Measurements from ENCODE around the gene LBX1. TPM values are rescaled to one million over a fixed set of nuclear protein-coding genes. Genes with fewer than 3 reads are reported as not detected.

Gene LBX1
- total and polyA plus RNA-seq, 7 donors: not detected

DNA sequence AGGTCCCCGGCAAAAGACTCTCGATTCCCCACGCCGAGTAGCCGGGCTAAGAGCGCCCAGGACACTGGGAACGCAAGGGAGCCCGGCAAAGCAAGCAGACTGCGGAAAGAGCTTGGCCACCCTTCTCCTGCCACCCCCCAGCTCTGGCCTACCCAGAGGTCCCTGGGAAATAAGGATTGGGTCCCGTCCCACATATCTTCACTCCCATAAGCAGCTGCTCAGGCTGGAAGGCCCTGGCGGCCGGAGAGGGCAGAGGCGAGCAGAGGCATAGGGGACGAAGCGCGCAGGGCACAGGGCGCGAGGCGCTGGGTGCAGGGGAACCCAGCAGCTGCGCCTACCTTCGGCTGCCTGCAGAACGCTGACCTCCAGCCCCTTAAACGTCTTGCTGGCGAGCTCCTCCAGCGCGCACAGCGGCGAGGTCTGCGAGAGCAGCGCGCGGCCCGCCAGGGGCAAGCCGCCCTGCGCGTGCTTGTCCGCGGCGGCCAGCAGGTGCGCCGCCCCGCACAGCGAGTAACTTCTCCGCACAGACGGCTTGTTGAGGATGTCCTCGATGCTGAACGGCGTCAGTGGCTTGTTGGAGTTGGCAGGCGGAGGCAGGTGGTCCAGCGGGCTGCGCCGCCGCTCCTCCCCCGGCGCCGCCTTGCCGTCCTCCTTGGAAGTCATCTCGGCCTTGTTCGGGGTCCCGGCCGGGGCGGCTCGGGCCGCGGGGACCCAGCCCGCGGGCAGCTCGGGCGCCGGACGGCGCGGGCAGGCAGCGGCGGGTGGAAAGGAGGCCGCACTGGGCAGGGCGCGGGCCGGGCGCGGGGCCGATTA lies 904 bp downstream of the LBX1 start:
- no peak for DNase-seq
- 4% methylated on average over 82 of the region's 82 CpGs for WGBS, 2 donors
- no peaks in the 10 kb centered on the region for H3K9me3 ChIP-seq
- intact Hi-C loops (cut with DNase I): no loop called here
- TF ChIP-seq EP300 (IDR thresholded peaks at IDR 0.05) (no peak), POLR2A (IDR thresholded peaks at IDR 0.05) (no peak), POLR2AphosphoS5 (IDR thresholded peaks at IDR 0.05) (no peak), CTCF (IDR thresholded peaks at IDR 0.05) (no peak)
- H3K27me3 ChIP-seq: peaks cover 88 to 100% (median 100%) of the 10 kb centered on the region in 3 donors
- no peak overlapping the region for H3K27ac ChIP-seq
- H3K4me3 ChIP-seq: peak overlapping the region in 2 of 4 donors; percentile 14 to 17
- H3K36me3 ChIP-seq: no peaks in the 10 kb centered on the region
- H3K4me1 ChIP-seq: peaks cover 0 to 67% (median 63%) of the 10 kb centered on the region in 4 donors

DNA sequence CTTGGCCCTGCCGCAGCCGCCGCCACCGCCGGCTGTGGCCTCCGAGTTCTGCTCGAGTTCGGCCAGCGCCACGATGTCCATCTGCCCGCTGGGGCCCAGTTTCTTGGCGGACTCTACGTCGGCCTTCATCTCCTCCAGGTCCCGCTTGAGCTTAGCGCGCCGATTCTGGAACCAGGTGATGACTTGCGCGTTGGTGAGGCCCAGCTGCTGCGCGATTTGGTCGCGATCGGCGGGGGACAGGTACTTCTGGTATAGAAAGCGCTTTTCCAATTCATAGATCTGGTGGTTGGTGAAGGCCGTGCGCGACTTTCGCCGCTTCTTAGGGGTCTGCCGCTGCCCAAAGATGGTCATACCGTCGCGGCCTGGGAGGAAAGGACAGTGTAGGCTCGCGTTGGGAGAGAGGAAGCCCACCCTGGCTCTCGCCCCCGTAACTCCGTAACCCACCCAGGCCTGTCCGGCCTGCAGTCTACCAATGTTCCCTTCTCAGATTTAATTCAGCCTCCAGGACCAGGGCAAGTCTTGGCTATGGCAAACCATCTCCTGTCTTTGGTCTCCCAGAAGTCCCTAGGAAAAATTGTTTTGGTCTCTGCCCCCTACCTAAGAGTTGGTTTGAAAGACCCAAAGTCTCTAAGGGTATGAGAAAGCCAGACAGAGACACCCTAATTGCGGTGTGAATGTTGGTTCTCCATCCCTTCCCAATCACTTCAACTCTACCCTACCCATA lies 1.7 kb downstream of the LBX1 start:
- no peak for DNase-seq
- no peaks in the 10 kb centered on the region for H3K36me3 ChIP-seq
- peaks cover 0 to 75% (median 71%) of the 10 kb centered on the region in 4 donors for H3K4me1 ChIP-seq
- intact Hi-C loops (cut with DNase I): no loop called here
- peak overlapping the region in 1 of 4 donors; percentile 27 for H3K4me3 ChIP-seq
- TF ChIP-seq POLR2AphosphoS5 (IDR thresholded peaks at IDR 0.05): no peak
- TF ChIP-seq EP300 (IDR thresholded peaks at IDR 0.05): no peak
- no peak for TF ChIP-seq CTCF (IDR thresholded peaks at IDR 0.05)
- TF ChIP-seq POLR2A (IDR thresholded peaks at IDR 0.05): no peak
- 6 to 8% methylated on average over 43 of the region's 43 CpGs for WGBS, 2 donors
- H3K27me3 ChIP-seq: peaks cover 92 to 100% (median 99%) of the 10 kb centered on the region in 3 donors
- H3K27ac ChIP-seq: no peak overlapping the region
- no peaks in the 10 kb centered on the region for H3K9me3 ChIP-seq

- H3K9me3 ChIP-seq: no peaks in the 10 kb centered on the region
- H3K27me3 ChIP-seq: peaks cover 95 to 100% (median 99%) of the 10 kb centered on the region in 3 donors
- no peak overlapping the region for H3K27ac ChIP-seq
- no peaks in the 10 kb centered on the region for H3K36me3 ChIP-seq
- intact Hi-C loops (cut with DNase I): no loop called here
- WGBS, 2 donors: 2 to 3% methylated on average over 67 of the region's 67 CpGs
- TF ChIP-seq POLR2AphosphoS5 (IDR thresholded peaks at IDR 0.05) (peak in 2 of 4 donors; percentile 24 to 31), POLR2A (IDR thresholded peaks at IDR 0.05) (no peak)
- H3K4me3 ChIP-seq: peak overlapping the region in 3 of 4 donors; percentile 7 to 27 (median 8)
- peaks cover 0 to 79% (median 75%) of the 10 kb centered on the region in 4 donors for H3K4me1 ChIP-seq
- DNase-seq: no peak
Measured at GRCh38 chr10:101226491-101227428, 2.5 kb downstream of the LBX1 start.

DNA sequence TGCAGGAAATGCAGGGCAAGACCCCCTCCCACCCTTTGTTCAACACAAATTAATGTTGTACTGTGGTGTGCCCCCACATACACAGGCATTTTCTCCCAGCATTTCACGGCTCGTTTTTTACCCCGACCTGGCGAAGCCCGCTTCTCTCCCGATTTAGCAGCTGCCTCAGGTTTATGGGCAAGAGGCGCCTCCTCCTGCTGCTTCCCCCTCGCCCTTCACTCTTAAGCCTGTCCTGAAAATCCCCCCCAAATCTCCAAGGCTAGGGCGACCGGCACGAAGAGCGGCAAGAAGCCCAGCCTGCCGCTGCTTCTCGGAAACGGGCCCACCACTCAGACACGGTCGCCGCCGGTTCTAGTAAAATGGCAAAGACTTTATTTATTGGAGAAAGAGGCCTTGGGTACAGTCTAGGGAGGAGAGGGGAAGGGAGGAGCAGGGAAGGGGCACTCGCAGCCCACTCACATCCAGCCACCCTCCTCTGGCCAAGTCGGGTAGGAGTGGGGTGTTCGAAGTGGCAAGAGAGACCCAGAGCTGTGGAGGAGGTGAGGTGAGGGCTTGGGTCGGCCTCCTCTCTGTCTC lies 3.3 kb downstream of the LBX1 start:
- H3K27me3 ChIP-seq: peaks cover 98 to 100% (median 99%) of the 10 kb centered on the region in 3 donors
- no peaks in the 10 kb centered on the region for H3K9me3 ChIP-seq
- H3K27ac ChIP-seq: no peak overlapping the region
- WGBS, 2 donors: 9 to 19% methylated on average over 23 of the region's 23 CpGs
- DNase-seq: no peak
- peaks cover 0 to 79% (median 75%) of the 10 kb centered on the region in 4 donors for H3K4me1 ChIP-seq
- H3K4me3 ChIP-seq: peak overlapping the region in 1 of 4 donors; percentile 17
- intact Hi-C loops (cut with DNase I): no loop called here
- no peaks in the 10 kb centered on the region for H3K36me3 ChIP-seq
- no peak for TF ChIP-seq POLR2AphosphoS5 (IDR thresholded peaks at IDR 0.05)
- no peak for TF ChIP-seq EP300 (IDR thresholded peaks at IDR 0.05)
- no peak for TF ChIP-seq CTCF (IDR thresholded peaks at IDR 0.05)
- TF ChIP-seq POLR2A (IDR thresholded peaks at IDR 0.05): no peak

Measured in sigmoid colon (tissue), 7 donors.